Karpas-422 (cell line): Measurements from ENCODE around the gene PDAP1. TPM values are rescaled to one million over a fixed set of nuclear protein-coding genes. Genes with fewer than 3 reads are reported as not detected.
"Not testable (repeated sequence)": the region's sequence is repeated elsewhere in the genome, so short reads cannot be mapped to it uniquely, and the experiment has no call there.

Experiments
- DNase-seq: peaks from one replicate; pipeline ENCODE4 v3.0.0-alpha.2; 2015
- H2AFZ ChIP-seq: fragments of 200-600 bp; sonication (generic); 2 replicates; pipeline ENCODE4 v1.6.1; 2014; ENCODE audit warnings: antibody characterized with exemption, low read length, mixed read lengths
- H3K27ac ChIP-seq: fragments of 200-600 bp; sonication (generic); 2 replicates; pipeline ENCODE4 v1.5.1; 2014; ENCODE audit warnings: mild to moderate bottlenecking, low read length, moderate library complexity
- H3K27me3 ChIP-seq: fragments of 200-600 bp; sonication (generic); 2 replicates; pipeline ENCODE4 v1.6.1; 2014; ENCODE audit warnings: low read length, mixed read lengths
- H3K36me3 ChIP-seq: fragments of 200-600 bp; sonication (generic); 2 replicates; pipeline ENCODE4 v1.6.1; 2014; ENCODE audit warnings: low read length, mixed read lengths; ENCODE audit not compliant: insufficient read depth
- H3K4me1 ChIP-seq: fragments of 200-600 bp; sonication (generic); 2 replicates; pipeline ENCODE4 v1.6.1; 2014; ENCODE audit warnings: mild to moderate bottlenecking, low read length, mixed read lengths
- H3K4me2 ChIP-seq: fragments of 200-600 bp; sonication (generic); 2 replicates; pipeline ENCODE4 v1.6.1; 2014; ENCODE audit warnings: low read length, low read depth, mild to moderate bottlenecking; ENCODE audit not compliant: poor library complexity, severe bottlenecking
- H3K4me3 ChIP-seq: fragments of 200-600 bp; sonication (generic); 2 replicates; pipeline ENCODE4 v1.5.1; 2014; ENCODE audit warnings: mild to moderate bottlenecking, antibody characterized with exemption, low read length, mixed read lengths
- H3K79me2 ChIP-seq: fragments of 200-600 bp; sonication (generic); 2 replicates; pipeline ENCODE4 v1.6.1; 2014; ENCODE audit warnings: mild to moderate bottlenecking, low read length, mixed read lengths
- H3K9ac ChIP-seq: fragments of 200-600 bp; sonication (generic); 2 replicates; pipeline ENCODE4 v1.6.0; 2014; ENCODE audit warnings: low read length
- H3K9me2 ChIP-seq: fragments of 200-600 bp; sonication (generic), shearing (Covaris generic); replicated peaks from 2 replicates; pipeline ENCODE4 v1.6.0; 2014; ENCODE audit warnings: mild to moderate bottlenecking, low read length, moderate library complexity; ENCODE audit not compliant: insufficient read depth
- H3K9me3 ChIP-seq: fragments of 300-700, 200-600 bp; sonication (generic); 2 replicates; pipeline ENCODE4 v1.6.1; 2014; ENCODE audit warnings: low read length, mixed read lengths
- H4K20me1 ChIP-seq: fragments of 200-600 bp; sonication (generic); 2 replicates; pipeline ENCODE4 v1.6.1; 2014; ENCODE audit warnings: mild to moderate bottlenecking, antibody characterized with exemption, low read length, low read depth; ENCODE audit not compliant: insufficient read depth
- total RNA-seq: library from RNA; depleted of rRNA; stranded (reverse); fragments of >200 nt; shearing (Covaris generic); gene quantifications from 2 replicates; pipeline ENCODE4 v1.2.3, GENCODE V29; 2014; ENCODE audit warnings: low replicate concordance

Gene PDAP1
- total RNA-seq, 1 experiment from 2014 or later: 14.2 TPM

GRCh38 chr7:99433158-99433557 is 24.8 kb upstream of the PDAP1 start:
- DNase-seq: no peak
- Histone ChIP-seq H3K9me3 (no peaks in the 10 kb centered on the region), H3K4me1 (peaks cover 9% of the 10 kb centered on the region), H3K36me3 (0 out of 2 replicates have a peak, but pooled peaks cover 4% of the 10 kb centered on the region), H2AFZ (no peak overlapping the region), H3K9ac (no peak overlapping the region), H4K20me1 (no peaks in the 10 kb centered on the region; the same call in 1 of the 2 replicates), H3K27ac (no peak overlapping the region), H3K4me2 (no peak overlapping the region), H3K9me2 (no peaks in the 10 kb centered on the region), H3K79me2 (peaks cover 27% of the 10 kb centered on the region), H3K27me3 (no peaks in the 10 kb centered on the region), H3K4me3 (no peak overlapping the region)

GRCh38 chr7:99431756-99432540 is 23.6 kb upstream of the PDAP1 start:
- H3K27ac ChIP-seq, H3K27me3 ChIP-seq, H3K9me2 ChIP-seq, H3K9ac ChIP-seq, H3K9me3 ChIP-seq, H3K4me2 ChIP-seq, H3K4me1 ChIP-seq, DNase-seq, H2AFZ ChIP-seq, H4K20me1 ChIP-seq, H3K36me3 ChIP-seq, H3K4me3 ChIP-seq: not testable (repeated sequence)
- peaks cover 15% of the 10 kb centered on the region for H3K79me2 ChIP-seq

GRCh38 chr7:99429756-99430155 is 21.4 kb upstream of the PDAP1 start:
- no peak for DNase-seq

GRCh38 chr7:99428972-99429566 is 20.7 kb upstream of the PDAP1 start:
- no peak overlapping the region for H2AFZ ChIP-seq
- H3K36me3 ChIP-seq: 0 out of 2 replicates have a peak, but pooled peaks cover 5% of the 10 kb centered on the region
- no peak overlapping the region for H3K27ac ChIP-seq
- no peak overlapping the region for H3K4me2 ChIP-seq
- no peaks in the 10 kb centered on the region for H3K27me3 ChIP-seq
- no peak overlapping the region for H3K9ac ChIP-seq
- H3K79me2 ChIP-seq: no peaks in the 10 kb centered on the region
- no peaks in the 10 kb centered on the region for H3K9me3 ChIP-seq
- DNase-seq: no peak
- no peak overlapping the region for H3K4me3 ChIP-seq
- H3K9me2 ChIP-seq: no peaks in the 10 kb centered on the region
- no peaks in the 10 kb centered on the region for H4K20me1 ChIP-seq
- H3K4me1 ChIP-seq: no peaks in the 10 kb centered on the region

More at GRCh38 chr7:99429756-99430155, 21.4 kb upstream of the PDAP1 start:
- Histone ChIP-seq H3K27me3 (no peaks in the 10 kb centered on the region), H4K20me1 (no peaks in the 10 kb centered on the region), H3K9ac (no peak overlapping the region), H3K36me3 (0 out of 2 replicates have a peak, but pooled peaks cover 4% of the 10 kb centered on the region), H2AFZ (no peak overlapping the region), H3K4me3 (no peak overlapping the region), H3K9me2 (no peaks in the 10 kb centered on the region), H3K4me2 (no peak overlapping the region), H3K27ac (no peak overlapping the region), H3K9me3 (no peaks in the 10 kb centered on the region), H3K79me2 (no peaks in the 10 kb centered on the region), H3K4me1 (no peaks in the 10 kb centered on the region)

- Histone ChIP-seq H3K4me2 (no peak overlapping the region), H3K4me3 (no peak overlapping the region), H3K9ac (no peak overlapping the region), H3K9me2 (no peaks in the 10 kb centered on the region), H3K79me2 (no peaks in the 10 kb centered on the region; the same call in 1 of the 2 replicates), H3K36me3 (peaks cover 14% of the 10 kb centered on the region; the same call in 1 of the 2 replicates), H3K4me1 (no peaks in the 10 kb centered on the region), H3K27ac (no peak overlapping the region), H2AFZ (no peak overlapping the region), H3K9me3 (no peaks in the 10 kb centered on the region), H4K20me1 (no peaks in the 10 kb centered on the region), H3K27me3 (no peaks in the 10 kb centered on the region)
- DNase-seq: no peak
Observed at GRCh38 chr7:99424932-99425730, 16.7 kb upstream of the PDAP1 start.

GRCh38 chr7:99422625-99423024 is 14.2 kb upstream of the PDAP1 start:
- H3K9me2 ChIP-seq: no peaks in the 10 kb centered on the region
- no peak overlapping the region for H3K4me3 ChIP-seq
- DNase-seq: no peak
- no peak overlapping the region for H3K27ac ChIP-seq
- peaks cover 4% of the 10 kb centered on the region; the same call in 1 of the 2 replicates for H3K79me2 ChIP-seq
- no peaks in the 10 kb centered on the region for H3K27me3 ChIP-seq
- H2AFZ ChIP-seq: no peak overlapping the region
- H3K9me3 ChIP-seq: no peaks in the 10 kb centered on the region
- no peaks in the 10 kb centered on the region for H3K4me1 ChIP-seq
- no peak overlapping the region for H3K9ac ChIP-seq
- peaks cover 17% of the 10 kb centered on the region; the same call in 1 of the 2 replicates for H3K36me3 ChIP-seq
- H3K4me2 ChIP-seq: no peak overlapping the region
- H4K20me1 ChIP-seq: no peaks in the 10 kb centered on the region

- Histone ChIP-seq H3K79me2 (peaks cover 4% of the 10 kb centered on the region; the same call in 1 of the 2 replicates), H3K27me3 (no peaks in the 10 kb centered on the region), H3K9me2 (no peaks in the 10 kb centered on the region), H2AFZ (no peak overlapping the region), H3K4me2 (no peak overlapping the region), H3K4me3 (no peak overlapping the region), H3K27ac (no peak overlapping the region), H3K4me1 (no peaks in the 10 kb centered on the region), H3K9ac (no peak overlapping the region), H3K36me3 (peaks cover 21% of the 10 kb centered on the region; the same call in 1 of the 2 replicates), H3K9me3 (no peaks in the 10 kb centered on the region), H4K20me1 (no peaks in the 10 kb centered on the region)
- DNase-seq: no peak
Observed at GRCh38 chr7:99422186-99422585, 13.8 kb upstream of the PDAP1 start.

GRCh38 chr7:99420986-99421385 is 12.6 kb upstream of the PDAP1 start:
- Histone ChIP-seq H3K27me3 (no peaks in the 10 kb centered on the region), H3K36me3 (peaks cover 29% of the 10 kb centered on the region; the same call in 1 of the 2 replicates), H3K9ac (no peak overlapping the region), H3K4me3 (no peak overlapping the region), H3K27ac (no peak overlapping the region), H3K4me1 (no peaks in the 10 kb centered on the region), H2AFZ (no peak overlapping the region), H3K9me3 (no peaks in the 10 kb centered on the region), H4K20me1 (no peaks in the 10 kb centered on the region), H3K79me2 (peaks cover 4% of the 10 kb centered on the region; the same call in 1 of the 2 replicates), H3K9me2 (no peaks in the 10 kb centered on the region), H3K4me2 (no peak overlapping the region)
- no peak for DNase-seq
